CD4-positive, alpha-beta T cell treated with Interleukin-12 subunit alpha and Interleukin-12 subunit beta, for 1 hour (primary cell): ENCODE data around the gene TBPL2.
"Not testable (repeated sequence)": the region's sequence is repeated elsewhere in the genome, so short reads cannot be mapped to it uniquely, and the experiment has no call there.

ENCODE experiments used
- DNase-seq: peaks from one replicate; pipeline ENCODE4 v3.0.0-alpha.2; 2020

Gene TBPL2

DNA sequence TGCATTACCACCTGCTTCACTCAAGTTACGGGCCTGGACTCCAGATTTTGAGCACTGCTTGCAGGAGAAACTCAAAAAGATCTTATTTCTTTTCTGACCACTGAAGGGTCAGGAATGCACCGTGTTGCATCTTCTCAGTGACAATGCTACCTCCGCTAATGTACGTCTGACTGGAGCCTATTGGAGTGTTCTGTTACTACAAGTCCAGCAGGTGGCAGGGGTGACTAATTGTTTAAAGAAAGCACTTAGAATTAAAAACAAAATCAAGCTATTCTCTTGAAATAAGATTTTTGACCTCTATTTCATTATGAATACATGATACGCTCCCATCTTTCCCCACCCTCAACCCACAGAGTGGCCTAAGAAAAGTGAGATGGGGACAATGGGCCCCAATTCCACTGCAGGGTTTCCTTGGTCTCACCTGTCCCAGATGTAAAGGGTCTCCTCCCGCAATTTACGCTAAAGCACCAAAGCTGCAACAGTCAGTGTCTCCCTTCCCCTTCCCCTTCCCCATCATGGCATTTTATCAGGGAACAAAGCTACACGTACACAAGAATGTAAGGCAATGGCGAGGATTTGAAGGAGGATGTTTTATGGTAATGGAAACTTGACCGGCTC is 2.2 kb downstream of the TBPL2 start:
- peak; percentile 10 for DNase-seq

- no peak for DNase-seq
Measured at GRCh38 chr14:55436931-55437330, 3.5 kb downstream of the TBPL2 start.

GRCh38 chr14:55436519-55436918 is 3.9 kb downstream of the TBPL2 start:
- no peak for DNase-seq

DNA sequence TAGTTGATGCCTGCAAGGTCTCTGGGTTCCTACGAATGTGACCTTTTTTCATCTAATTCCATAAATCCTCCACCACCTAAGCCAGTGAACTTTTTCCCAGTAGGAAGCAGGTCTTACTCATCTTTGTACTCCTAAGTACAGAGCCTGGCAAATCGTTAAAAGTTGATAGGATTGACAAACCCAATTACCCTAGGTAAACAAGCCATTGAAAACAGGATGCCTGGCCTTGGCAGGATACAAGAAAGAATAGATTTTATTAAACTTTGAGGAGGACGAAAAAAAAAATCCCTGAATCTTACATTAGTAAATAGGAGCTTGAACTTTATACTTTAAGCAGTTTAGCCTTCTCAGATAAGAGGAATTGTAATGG is 5.6 kb downstream of the TBPL2 start:
- DNase-seq = no peak

GRCh38 chr14:55433880-55434804 is 6.3 kb downstream of the TBPL2 start:
- peak; percentile 21 for DNase-seq

GRCh38 chr14:55432628-55433027 is 7.8 kb downstream of the TBPL2 start:
- DNase-seq = no peak

DNA sequence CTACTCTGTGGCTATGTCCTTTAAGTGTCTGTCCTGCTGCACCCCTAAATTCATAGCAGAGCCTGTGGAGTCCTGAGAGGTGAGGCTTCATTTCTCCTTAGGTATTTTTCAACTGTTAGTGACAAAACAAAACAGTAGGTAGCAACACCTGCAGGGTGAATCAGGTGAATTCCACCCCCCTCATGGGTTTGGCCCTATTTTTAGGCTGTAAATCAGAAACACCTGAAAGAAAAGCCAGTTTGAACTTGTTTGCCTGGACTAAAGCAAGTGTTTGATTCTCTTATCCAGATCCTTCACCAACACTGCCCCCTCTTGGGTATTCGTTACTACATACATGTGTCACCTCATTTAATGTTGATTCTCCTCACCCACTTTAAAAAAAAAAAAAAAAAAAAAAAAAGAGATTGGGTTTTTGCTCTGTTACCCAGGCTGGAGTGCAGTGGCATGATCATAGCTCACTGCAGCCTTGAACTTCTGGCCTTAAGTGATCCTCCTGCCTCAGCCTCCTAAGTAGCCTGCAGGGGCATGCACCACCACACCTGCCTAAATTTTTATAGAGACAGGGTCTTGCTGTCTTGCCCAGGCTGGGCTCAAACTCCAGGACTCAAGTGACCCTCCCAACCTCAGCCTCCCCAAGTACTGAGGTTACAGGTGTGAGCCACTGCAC is 10.3 kb downstream of the TBPL2 start:
- peak; percentile 78 for DNase-seq

DNA sequence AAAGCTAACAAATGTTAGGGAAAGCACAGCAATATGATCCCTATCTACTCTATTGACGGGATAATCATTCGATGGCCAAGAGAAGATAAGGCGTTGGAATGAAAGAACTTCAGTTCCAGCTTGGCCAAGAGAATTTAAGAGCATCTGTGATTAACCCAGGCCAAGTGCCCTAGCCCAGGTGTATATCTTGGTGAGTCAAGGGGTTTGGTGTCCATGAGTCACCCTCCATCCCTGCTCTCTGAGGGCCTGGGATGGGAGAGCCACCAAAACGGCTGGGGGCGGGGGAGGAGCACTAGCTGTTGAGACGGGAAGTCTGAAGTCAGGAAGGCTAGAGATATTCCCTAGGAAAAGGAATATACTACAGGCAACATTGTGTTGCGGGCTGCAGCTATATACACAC is 13.0 kb downstream of the TBPL2 start:
- DNase-seq = no peak

DNA sequence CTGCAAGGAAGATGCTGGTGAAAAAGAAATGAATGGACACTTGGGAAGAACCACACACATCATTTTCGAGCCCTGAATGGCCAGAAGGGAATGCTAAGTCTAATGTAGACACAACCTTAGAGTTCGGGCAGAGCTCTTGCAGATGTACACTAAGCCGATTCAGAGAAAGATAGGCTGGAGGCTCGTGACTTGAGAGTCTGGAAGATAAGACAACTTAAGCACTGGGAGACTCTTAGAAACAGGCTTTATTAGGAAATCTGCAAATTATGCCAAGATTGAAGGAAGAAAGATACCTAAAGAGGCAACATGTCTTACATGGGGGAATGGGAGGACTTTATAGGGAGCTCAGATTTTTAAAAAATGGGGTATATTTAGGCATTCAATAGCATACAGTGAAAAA is 13.5 kb downstream of the TBPL2 start:
- no peak for DNase-seq

GRCh38 chr14:55425091-55425490 is 15.3 kb downstream of the TBPL2 start:
- DNase-seq = no peak

GRCh38 chr14:55423969-55424368 is 16.4 kb downstream of the TBPL2 start:
- DNase-seq = no peak

DNA sequence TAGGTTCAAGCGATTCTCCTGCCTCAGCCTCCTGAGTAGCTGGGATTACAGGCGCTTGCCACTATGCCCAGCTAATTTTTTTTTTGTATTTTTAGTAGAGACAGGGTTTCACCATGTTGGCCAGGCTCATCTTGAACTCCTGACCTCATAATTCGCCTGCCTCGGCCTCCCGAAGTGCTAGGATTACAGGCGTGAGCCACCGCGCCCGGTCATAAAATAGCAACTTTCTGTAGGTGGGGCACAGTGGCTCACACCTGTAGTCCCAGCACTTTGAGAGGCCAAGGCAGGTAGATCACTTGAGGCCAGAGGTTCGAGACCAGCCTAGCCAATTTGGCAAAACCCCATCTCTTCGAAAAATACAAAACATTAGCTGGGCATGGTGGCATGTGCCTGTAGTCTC is 18.1 kb downstream of the TBPL2 start:
- not testable (repeated sequence) for DNase-seq

- DNase-seq = no peak
Measured at GRCh38 chr14:55419663-55420062, 20.8 kb downstream of the TBPL2 start.

DNA sequence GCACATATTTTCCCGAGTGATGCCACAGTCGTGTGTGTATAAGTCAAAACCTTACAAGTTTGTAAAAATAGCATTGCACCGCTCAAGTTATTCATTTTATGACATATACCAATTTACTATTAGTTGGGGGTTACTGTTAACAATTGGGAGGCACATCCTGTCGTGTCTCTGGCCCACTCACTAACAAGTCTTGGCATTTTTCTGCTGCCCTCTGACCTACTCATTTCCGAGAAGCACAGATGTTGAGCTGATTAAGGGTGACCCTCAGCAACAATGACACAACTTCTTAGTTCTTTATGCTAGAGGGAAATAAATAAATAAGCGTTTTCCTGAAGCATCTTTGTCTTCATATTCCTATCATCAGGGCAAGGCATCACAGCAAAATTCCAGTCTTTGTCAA is 22.0 kb downstream of the TBPL2 start:
- DNase-seq = no peak

DNA sequence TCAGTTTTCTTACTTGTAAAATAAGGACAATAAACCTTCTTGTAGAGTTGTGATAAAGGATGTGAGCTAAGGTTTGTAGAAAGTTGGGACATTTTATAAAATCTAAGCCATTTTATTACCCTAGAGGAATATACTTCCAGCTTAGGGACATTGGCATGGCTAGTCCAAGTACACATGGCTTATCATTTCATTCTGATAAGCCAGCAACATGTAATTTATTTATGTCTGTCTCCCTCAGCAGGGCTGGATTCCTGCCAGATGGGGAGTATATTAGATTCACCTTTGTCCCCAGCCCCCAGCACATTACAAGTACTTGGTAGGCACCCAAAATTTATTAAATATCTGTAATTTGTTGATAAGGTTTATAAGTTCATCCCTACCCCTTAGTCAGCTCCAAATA is 22.5 kb downstream of the TBPL2 start:
- DNase-seq = no peak

DNA sequence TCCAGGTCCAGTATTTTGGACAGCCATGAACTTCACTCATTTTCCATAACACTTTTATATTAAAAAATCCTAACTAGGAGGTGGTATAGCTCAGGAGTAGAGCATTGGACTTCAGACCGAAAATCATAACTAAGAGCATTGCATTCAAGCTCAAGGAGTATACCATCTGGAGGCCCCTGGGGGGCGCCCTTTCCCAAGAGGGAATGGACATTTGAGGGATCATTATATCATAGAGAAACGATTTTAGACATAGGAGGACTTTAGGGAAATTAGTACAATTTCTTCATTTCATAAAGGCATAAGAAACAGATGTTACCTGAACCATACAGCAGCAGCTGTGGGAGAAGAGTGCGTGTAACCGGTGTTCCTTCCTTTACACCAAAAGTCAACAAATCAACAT is 23.6 kb downstream of the TBPL2 start:
- peak; percentile 8 for DNase-seq

GRCh38 chr14:55414551-55414950 is 25.9 kb downstream of the TBPL2 start:
- no peak for DNase-seq

DNA sequence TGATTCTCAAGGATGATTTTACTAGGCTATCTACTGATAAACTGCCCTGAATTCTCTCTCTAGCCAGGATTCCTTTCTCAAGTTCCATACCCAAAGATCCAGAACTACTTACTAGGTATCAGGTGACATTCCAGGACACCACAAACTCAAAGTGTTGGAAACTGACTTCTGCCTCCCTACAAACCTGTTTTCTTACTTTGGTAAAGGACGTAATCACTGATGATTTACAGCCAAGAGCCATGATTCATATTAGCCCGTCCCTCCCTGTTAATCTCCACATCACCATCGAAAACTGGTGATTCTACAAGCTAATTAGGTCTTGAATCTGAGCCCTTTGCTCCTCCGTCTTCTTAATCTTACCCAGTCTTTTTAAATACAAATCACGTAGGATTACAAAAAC is 27.7 kb downstream of the TBPL2 start:
- DNase-seq = no peak

DNA sequence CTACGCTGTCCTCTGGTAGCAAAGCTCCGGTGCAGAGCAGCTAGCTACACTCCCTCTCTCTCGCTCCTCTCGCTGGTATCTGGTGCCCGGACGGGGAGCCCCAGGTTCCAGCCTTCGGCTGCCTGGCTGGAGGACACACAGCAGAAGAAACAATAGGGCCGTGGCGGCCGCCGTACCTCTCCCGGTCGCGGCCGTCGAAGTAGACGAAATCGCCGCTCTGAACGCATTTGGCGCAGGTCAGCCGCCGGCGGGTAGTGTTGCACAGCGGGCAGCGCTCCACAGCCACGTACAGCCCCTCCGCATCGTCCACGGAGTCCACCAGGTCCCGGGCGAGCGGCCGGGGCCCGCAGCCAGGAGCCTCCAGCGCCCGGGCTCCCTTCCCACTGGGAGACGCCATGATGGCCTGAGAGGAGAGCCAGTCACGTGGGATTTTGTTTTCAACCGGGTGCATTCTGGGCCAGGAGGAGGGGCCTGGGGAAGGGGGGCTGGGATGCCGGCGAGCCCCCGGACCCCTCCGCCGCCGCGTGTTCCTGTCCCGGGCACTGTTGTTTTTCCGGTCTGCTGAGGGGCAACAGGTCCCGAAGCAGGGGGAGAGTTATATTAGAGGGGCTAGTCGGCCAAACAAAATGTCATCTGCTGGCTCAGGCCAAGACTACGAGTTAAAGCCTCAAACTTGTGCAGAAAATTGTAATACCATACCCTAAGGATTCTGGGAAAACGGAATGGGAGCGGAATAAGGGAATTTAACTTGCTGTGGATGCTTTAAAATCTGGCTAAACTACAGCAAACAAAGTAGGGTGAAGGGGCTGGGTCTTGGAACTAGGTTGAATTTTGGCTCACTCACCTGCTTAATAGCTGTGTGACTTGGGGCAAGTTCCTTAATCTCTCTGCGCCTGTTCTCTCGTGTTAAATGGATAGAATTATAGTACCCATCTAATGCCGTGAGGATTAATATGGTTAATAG is 28.7 kb downstream of the TBPL2 start, which contains the start of gene ATG14:
Gene ATG14 (minus strand): TSS at position 405 of the 964 bp plus-strand sequence. CDS start 8 bp downstream, at position 397.
- peak; percentile 77 for DNase-seq

DNA sequence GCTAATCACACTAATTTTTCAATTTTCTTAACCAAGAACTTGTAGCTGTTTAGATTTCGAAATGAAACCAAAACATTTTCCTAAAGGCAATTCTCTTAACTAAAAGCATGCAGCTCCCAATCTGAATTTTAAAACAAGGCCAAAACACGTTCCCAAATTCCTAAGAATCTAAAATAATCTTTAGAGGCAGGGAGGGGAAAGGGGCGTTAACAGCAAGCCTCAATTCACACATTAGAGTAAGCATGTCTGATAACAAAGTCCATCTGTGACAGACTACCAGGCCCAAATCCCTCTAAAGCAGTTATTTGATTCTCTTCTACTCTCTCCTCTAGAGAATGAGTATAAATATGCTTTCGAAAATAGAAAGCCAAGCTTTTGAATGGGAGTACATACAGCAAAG is 29.5 kb downstream of the TBPL2 start:
- no peak for DNase-seq

DNA sequence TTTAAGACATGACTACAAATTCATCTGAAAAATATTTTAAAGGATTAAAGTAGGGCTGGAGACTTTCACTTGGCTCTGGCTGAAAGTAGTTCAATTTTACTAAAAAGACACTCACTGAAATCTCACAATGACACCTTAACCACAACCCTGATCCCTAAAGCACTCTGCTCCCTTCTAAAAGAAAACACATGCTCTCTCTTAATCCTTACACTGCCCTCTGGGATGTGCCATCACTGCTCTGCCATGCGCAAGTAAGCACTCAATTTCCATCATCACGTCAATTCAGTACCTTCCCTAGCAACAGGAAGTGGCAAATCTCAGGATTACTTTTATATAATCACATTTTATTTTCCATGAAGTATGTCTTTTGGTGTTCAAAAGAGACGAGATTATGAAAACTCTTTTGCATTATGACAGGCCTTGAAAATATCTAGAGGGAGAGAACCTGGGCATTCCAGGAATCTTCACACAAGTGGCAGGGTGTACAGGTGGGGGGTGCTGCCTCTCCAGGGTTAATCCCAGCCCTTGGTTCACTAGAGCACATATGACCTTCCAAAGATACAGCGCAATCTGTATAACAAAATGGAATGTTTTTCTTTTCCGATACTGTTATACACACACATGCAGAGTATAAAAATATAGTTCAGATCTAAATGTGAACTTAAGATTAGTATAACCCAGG is 36.1 kb downstream of the TBPL2 start:
- no peak for DNase-seq

DNA sequence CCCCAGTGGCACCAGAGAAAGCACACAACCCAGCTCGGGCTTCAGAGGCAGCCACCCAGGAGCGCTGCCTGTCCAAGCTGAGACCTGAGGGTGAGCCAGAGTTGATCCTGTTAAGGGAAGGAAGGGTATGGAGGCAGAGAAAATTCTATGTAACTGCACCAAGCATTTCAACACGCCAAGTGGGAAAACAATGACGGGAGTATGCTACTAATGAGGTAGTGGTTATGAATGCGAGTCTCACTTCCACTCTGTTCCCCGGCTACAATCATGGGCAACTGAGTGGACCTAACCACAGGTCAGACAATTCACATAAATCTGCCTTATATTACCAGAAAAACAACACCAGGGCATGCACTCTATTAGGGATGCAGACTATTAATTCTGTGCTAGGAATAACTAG is 38.7 kb downstream of the TBPL2 start:
- no peak for DNase-seq
